GM19467 (cell line): ENCODE results near the gene FUT7.
A peak's percentile ranks its signal among the peaks of the same experiment; 100 is the strongest.

Source experiments
- ATAC-seq: cut with Tn5 transposase; IDR thresholded peaks from one replicate; pipeline ENCODE4 v1.9.1; 2021; ENCODE audit warnings: mild to moderate bottlenecking, moderate library complexity; ENCODE audit not compliant: unreplicated experiment

FUT7 gene

GRCh38 chr9:137031904-137032640 is at the start of gene FUT7:
Gene FUT7, minus strand, starts transcription at chr9:137032088. Its CDS starts 97 bp downstream, at chr9:137031991.
- ATAC-seq: no peak

- no peak for ATAC-seq
These were observed 48.6 kb upstream of the FUT7 start for GRCh38 chr9:137080260-137081122.

- ATAC-seq: no peak
These were observed 47.5 kb upstream of the FUT7 start for GRCh38 chr9:137079401-137079787.

GRCh38 chr9:137078701-137079400 is 47.0 kb upstream of the FUT7 start:
- no peak for ATAC-seq

- ATAC-seq: peak; percentile 4
These were observed 46.1 kb upstream of the FUT7 start for GRCh38 chr9:137077758-137078693.

GRCh38 chr9:137077010-137077747 is 45.3 kb upstream of the FUT7 start, which contains the start of gene UAP1L1:
Gene UAP1L1, plus strand, starts transcription at chr9:137077517. Its CDS starts 16 bp downstream, at chr9:137077533.
- ATAC-seq: peak; percentile 40

- ATAC-seq: no peak
These were observed 44.7 kb upstream of the FUT7 start for GRCh38 chr9:137076636-137077009.

GRCh38 chr9:137075275-137075775 is 43.4 kb upstream of the FUT7 start:
- ATAC-seq: no peak

- ATAC-seq: no peak
These were observed 42.9 kb upstream of the FUT7 start for GRCh38 chr9:137074657-137075274.

GRCh38 chr9:137073992-137074399 is 42.1 kb upstream of the FUT7 start:
- ATAC-seq: no peak

GRCh38 chr9:137071282-137071681 is 39.4 kb upstream of the FUT7 start:
- ATAC-seq: no peak

GRCh38 chr9:137070906-137071275 is 39.0 kb upstream of the FUT7 start:
- peak; percentile 8 for ATAC-seq

- ATAC-seq: peak; percentile 53
These were observed 38.5 kb upstream of the FUT7 start, which contains the start of gene SAPCD2 for GRCh38 chr9:137070201-137070905. Gene SAPCD2, minus strand, starts transcription at chr9:137070557. Its CDS starts 97 bp downstream, at chr9:137070460.

GRCh38 chr9:137069508-137070091 is 37.7 kb upstream of the FUT7 start:
- peak; percentile 8 for ATAC-seq

GRCh38 chr9:137068539-137069507 is 36.9 kb upstream of the FUT7 start:
- no peak for ATAC-seq

- ATAC-seq: peak; percentile 43
These were observed 36.1 kb upstream of the FUT7 start for GRCh38 chr9:137067860-137068538.
